Kidney epithelial cell (primary cell): ENCODE results near the gene AARSD1. TPM values are rescaled to one million over a fixed set of nuclear protein-coding genes. Genes with fewer than 3 reads are reported as not detected.

Source experiments
- DNase-seq: peaks from one replicate; pipeline ENCODE4 v3.0.0-alpha.2; 2010; ENCODE audit warnings: low read depth
- H3K27me3 ChIP-seq: 2 replicates; pipeline ENCODE4 v1.6.0; 2011; ENCODE audit warnings: low read length; ENCODE audit not compliant: control insufficient read depth, insufficient read depth
- H3K36me3 ChIP-seq: 2 replicates; pipeline ENCODE4 v1.5.1; 2011; ENCODE audit warnings: low read length; ENCODE audit not compliant: control insufficient read depth, insufficient read depth
- H3K4me3 ChIP-seq: 2 replicates; pipeline ENCODE4 v1.5.1; 2011; ENCODE audit warnings: low read depth, mild to moderate bottlenecking, control low read depth, low read length
- CTCF ChIP-seq: IDR thresholded peaks from 2 replicates; pipeline ENCODE4 v1.5.1; 2011; ENCODE audit warnings: mild to moderate bottlenecking, moderate library complexity, low read length, control low read depth, inconsistent platforms; ENCODE audit not compliant: insufficient read depth, poor library complexity, severe bottlenecking
- total RNA-seq: library from RNA; depleted of rRNA; stranded (reverse); fragments of >200 nt; gene quantifications from 2 replicates; pipeline ENCODE4 v1.2.3, GENCODE V29; 2015

The AARSD1 gene
- total RNA-seq, 1 donor from 2014 or later: 40.0 TPM

- Histone ChIP-seq H3K27me3 (no peaks in the 10 kb centered on the region), H3K4me3 (no peak overlapping the region), H3K36me3 (no peaks in the 10 kb centered on the region)
- no peak for TF ChIP-seq CTCF
- no peak for DNase-seq
Observed at GRCh38 chr17:42901535-42902229, 62.6 kb downstream of the AARSD1 start.

Other genes starting within 250 kb of the AARSD1 start
- gene EZH1, start 219.4 kb downstream of the AARSD1 start, total RNA-seq: 14.7 and 22.5 TPM in 2 replicates
- 1.3 and 5.3 TPM in 2 replicates for gene RAMP2, start 203.2 kb downstream of the AARSD1 start, total RNA-seq
- 131 and 144 TPM in 2 replicates for gene VPS25, start 191.0 kb downstream of the AARSD1 start, total RNA-seq
- gene WNK4, start 183.8 kb downstream of the AARSD1 start, total RNA-seq: 0.67 and 0.96 TPM in 2 replicates
- gene COA3, start 165.8 kb downstream of the AARSD1 start, total RNA-seq: 48.3 and 49.4 TPM in 2 replicates
- gene CNTD1, start 165.6 kb downstream of the AARSD1 start, total RNA-seq: 0.21 TPM in 1 of 2 replicates, not detected in the other
- gene BECN1, start 140.2 kb downstream of the AARSD1 start, total RNA-seq: 100 and 112 TPM in 2 replicates
- gene PSME3, start 131.1 kb downstream of the AARSD1 start, total RNA-seq: 164 and 182 TPM in 2 replicates
- 2.7 and 3.7 TPM in 2 replicates for gene AOC2, start 119.9 kb downstream of the AARSD1 start, total RNA-seq
- gene AOC3, start 113.3 kb downstream of the AARSD1 start, total RNA-seq: 0.08 and 0.55 TPM in 2 replicates
- gene G6PC1, start 63.7 kb downstream of the AARSD1 start, total RNA-seq: not detected in 2 replicates
- gene PTGES3L, start 15.6 kb upstream of the AARSD1 start, total RNA-seq: 1.2 and 1.6 TPM in 2 replicates
- 13.2 and 20.1 TPM in 2 replicates for gene RUNDC1, start 16.1 kb upstream of the AARSD1 start, total RNA-seq
- 1,478 and 1,940 TPM in 2 replicates for gene RPL27, start 34.0 kb upstream of the AARSD1 start, total RNA-seq
- gene IFI35, start 42.3 kb upstream of the AARSD1 start, total RNA-seq: 9.7 and 11.5 TPM in 2 replicates
- 398 and 429 TPM in 2 replicates for gene VAT1, start 57.9 kb upstream of the AARSD1 start, total RNA-seq
- gene RND2, start 60.8 kb upstream of the AARSD1 start, total RNA-seq: 0.63 and 0.96 TPM in 2 replicates
- gene BRCA1, start 160.9 kb upstream of the AARSD1 start, total RNA-seq: 9.3 and 11.4 TPM in 2 replicates
- gene NBR1, start 206.8 kb upstream of the AARSD1 start, total RNA-seq: 60.5 and 64.1 TPM in 2 replicates
- 4.0 and 5.6 TPM in 2 replicates for gene TMEM106A, start 247.4 kb upstream of the AARSD1 start, total RNA-seq